Forelimb muscle (tissue), 1 donor: ENCODE data around the gene SIPA1L3. TPM values are rescaled to one million over a fixed set of nuclear protein-coding genes. Genes with fewer than 3 reads are reported as not detected.

Source experiments
- DNase-seq: peaks from one replicate; pipeline ENCODE4 v3.0.0-alpha.2; 2013; ENCODE audit warnings: low read depth
- polyA plus RNA-seq: library from polyadenylated mRNA; unstranded; fragments of 120-200 nt; gene quantifications from one replicate; pipeline ENCODE4 v1.2.1, GENCODE V29; 2013; ENCODE audit not compliant: insufficient read length

SIPA1L3 gene
- polyA plus RNA-seq, 1 donor: 9.8 TPM

DNA sequence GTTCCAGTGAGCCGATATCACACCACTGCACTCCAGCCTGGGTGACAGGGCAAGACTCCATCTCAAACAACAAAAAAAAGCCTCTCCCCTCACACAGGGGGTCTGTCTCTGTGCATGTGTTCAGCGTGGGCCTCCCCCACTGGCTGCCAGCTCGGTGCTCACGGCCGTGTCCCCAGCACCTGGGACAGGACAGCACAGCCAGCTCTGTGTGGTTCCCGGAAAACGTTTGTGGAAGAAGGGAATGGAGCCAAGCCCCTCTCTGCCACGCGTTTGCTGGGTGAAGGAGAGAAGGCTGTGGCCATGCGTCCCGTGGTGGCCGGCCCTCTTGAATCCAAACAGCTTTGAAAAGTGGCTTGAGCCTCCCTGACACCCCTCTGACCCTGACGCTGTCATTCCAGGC is 284.7 kb downstream of the SIPA1L3 start:
- no peak for DNase-seq

- no peak for DNase-seq
Measured at GRCh38 chr19:38193445-38193844, 286.4 kb downstream of the SIPA1L3 start.

GRCh38 chr19:38194061-38194701 is 287.2 kb downstream of the SIPA1L3 start:
- DNase-seq: no peak

DNA sequence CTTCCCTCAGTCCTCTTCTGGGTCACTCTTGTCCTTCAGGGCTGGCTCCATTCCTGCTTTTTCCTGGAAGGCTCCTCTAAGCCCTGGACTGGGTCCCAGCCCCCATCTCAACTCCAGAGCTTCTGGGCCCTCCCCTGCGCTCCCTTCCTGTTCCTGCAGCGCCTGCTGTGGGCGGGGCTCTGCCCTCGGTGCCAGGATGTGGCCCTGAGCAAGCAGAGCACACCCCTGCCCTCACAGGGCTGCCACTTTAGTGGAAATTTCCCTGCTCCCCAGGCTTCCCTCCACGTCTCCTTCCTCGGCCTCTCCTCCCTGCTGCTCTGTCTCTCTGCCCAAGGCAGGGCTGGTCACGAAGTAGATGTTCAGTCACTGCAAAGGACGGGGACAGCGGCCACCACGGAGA is 288.2 kb downstream of the SIPA1L3 start:
- DNase-seq: no peak

GRCh38 chr19:38196245-38196837 is 289.3 kb downstream of the SIPA1L3 start:
- no peak for DNase-seq

- no peak for DNase-seq
Measured at GRCh38 chr19:38196948-38197656, 290.1 kb downstream of the SIPA1L3 start.

DNA sequence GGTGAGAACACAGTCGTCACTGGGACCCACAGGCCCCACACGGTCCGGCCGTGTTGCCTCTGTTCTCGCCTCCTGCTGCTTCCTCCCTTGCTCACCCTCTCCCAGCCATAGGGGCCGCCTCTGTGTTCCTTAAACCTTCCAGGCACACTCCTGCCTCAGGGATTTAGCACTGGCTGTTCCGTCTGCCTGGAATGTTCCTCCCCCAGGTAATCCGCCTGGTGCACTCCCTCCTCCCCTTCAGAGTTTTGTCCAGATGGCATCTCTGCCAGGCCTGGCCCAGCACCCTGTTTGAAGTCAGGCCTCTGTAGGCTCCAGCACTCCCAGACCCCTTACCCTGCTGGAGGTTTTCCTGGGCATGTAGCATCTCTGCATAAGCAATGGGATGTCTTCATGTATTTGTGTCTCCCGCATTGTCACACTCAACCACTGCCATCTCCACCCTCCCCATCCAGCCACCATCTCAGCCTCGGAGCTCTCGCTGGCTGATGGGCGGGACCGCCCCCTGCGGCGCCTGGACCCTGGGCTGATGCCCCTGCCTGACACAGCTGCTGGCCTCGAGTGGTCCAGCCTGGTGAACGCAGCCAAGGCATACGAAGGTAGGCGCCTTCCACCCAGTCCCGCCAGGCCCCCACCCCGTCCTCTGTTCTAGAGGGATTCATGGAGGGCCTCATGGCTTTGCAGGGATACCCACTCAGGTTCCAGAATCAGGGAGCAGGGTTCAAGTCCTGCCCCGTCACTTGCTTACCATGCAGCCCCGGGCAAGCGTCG is 291.1 kb downstream of the SIPA1L3 start:
- no peak for DNase-seq

GRCh38 chr19:38199340-38199739 is 292.3 kb downstream of the SIPA1L3 start:
- no peak for DNase-seq

GRCh38 chr19:38201731-38202130 is 294.7 kb downstream of the SIPA1L3 start:
- no peak for DNase-seq

DNA sequence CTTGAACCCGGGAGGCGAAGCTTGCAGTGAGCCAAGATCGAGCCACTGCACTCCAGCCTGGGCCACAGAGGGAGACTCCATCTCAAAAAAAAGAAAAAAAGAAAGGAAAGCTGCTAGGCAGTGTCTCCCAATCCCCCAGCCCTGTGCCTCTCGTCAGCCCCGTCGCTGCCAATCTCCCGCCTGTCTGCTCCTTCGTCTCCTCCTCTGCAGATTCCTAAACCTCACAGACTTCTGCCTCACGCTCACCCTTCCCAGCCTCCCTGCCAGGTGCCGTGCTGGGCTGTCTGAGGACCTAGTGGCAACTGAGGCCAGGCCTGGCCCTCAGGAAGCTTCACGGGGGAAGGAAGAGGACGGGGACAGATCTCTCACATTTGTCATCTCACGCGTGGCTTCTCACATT is 295.5 kb downstream of the SIPA1L3 start:
- DNase-seq: no peak

DNA sequence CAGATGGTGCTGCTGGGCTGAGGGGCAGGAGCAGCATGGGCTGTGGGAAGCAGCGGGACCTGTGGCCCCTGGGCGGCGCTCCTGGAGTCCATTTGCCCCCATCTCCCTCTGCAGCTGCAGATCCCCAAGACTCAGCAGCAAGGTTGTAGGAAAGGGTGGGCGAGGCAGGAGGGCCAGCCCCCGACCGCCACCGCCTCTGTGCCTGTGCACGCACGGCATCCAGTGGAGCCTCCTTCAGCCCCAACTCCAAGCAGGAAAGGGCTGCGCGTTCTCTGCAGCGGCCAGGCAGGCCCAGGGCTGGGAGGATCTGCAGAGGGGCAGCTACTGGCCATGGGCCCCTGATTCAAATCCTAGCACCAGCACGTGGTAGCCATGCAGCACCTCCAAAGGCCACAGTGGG is 296.2 kb downstream of the SIPA1L3 start:
- DNase-seq: no peak

- DNase-seq: no peak
Measured at GRCh38 chr19:38204096-38204495, 297.1 kb downstream of the SIPA1L3 start.

- no peak for DNase-seq
Measured at GRCh38 chr19:38204728-38205127, 297.7 kb downstream of the SIPA1L3 start.

DNA sequence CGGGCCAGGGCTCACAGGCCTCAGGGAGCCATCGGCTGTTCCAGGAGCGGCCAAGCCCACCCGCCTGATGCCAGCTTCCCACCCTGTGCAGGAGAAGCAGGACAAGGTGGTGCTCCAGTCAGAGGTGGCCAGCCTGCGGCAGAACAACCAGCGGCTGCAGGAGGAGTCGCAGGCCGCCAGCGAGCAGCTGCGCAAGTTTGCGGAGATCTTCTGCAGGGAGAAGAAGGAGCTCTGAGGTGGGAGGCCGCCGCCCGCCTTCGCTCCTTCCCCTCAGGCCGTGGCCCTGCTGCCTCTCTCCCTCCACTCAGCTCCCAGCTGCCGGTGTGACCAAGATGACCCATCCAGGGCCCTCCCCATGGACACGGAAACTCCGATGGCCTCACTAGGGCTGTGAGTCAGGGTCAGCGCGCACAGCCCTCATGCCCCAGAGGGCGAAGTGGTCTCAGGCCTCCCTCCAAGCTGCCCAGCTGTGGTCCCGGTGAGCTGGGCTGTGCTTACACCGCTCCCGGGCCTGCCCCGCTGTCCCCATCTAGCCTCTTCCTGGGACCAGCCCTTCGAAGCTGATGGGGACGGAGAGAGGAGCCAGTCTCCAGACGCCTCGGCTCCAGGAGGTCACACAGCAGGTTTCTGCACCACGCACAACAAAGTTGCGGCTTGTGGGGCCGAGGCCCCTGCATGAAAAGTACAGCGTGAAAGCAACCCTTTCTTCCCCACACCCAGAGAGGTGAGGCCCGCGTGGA is 299.2 kb downstream of the SIPA1L3 start:
- no peak for DNase-seq

- DNase-seq: no peak
Measured at GRCh38 chr19:38206928-38207327, 299.9 kb downstream of the SIPA1L3 start.

DNA sequence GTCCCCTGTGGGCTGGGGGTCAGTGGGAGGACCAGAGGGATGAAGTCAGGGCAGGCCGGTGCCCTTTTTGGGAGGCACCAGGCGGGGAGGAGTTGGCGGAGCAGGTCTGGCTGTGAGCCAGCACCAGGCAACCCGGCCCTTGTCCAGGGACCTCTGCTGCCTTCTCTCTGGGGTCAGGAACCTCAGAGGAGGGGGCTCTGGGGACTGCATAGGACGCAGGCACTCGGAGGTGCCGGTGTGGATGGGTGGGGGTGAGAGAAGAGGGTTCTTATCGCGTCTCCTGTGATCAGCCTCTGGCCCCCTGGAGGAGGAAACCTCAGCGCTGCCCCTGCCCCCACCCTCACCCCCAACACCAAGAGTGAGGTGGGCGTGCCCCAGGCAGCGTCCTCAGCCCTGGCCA is 300.5 kb downstream of the SIPA1L3 start:
- DNase-seq: no peak

- DNase-seq: no peak
Measured at GRCh38 chr19:38208571-38208970, 301.6 kb downstream of the SIPA1L3 start.

DNA sequence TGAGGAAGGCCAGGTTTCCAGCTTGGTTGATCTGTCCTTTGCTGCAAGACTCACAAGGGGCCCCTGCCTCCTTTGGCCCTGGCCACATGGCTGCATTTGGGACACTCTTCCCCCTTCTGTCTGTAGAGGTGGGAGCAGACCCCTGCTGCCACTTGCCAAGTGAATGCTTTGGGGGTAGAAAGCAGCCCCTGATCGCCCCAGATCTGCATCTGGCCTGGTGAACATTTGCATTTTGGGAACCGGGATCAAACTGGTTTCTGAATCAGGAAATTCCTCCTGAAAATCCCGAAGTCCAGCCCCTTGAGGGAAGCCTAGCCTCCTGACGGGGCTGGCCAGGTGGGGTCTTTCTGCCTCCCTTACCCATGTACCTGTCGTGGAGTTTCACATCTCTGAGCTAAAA is 302.1 kb downstream of the SIPA1L3 start:
- no peak for DNase-seq

GRCh38 chr19:38209671-38210457 is 302.9 kb downstream of the SIPA1L3 start:
- DNase-seq: peak; percentile 62

- peak; percentile 87 for DNase-seq
Measured at GRCh38 chr19:38210458-38210987, 303.5 kb downstream of the SIPA1L3 start.

DNA sequence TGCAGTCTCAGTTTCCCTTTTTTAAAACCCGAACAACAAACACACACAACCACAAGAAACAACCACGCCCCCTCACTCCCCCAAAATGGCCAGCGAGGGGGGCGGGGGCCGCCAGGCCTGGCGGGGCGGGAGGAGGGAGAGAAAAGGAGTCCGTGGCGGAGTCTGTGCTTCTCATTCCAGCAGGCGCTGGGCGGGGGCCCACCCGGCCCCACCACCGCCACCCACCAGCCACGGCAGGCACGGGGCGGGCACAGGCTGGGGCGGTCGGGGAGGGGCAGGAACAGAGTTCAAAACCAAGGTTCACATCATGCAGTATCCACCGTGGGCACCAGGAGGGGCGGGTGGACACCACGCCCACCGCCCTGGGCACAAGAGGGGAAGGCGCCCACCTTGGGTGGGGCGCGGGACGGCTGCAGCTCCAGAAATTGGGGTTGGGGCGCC is 304.2 kb downstream of the SIPA1L3 start:
- no peak for DNase-seq
